Psoas muscle (tissue), 8 donors: Measurements from ENCODE around the gene ADGRD1. TPM values are rescaled to one million over a fixed set of nuclear protein-coding genes. Genes with fewer than 3 reads are reported as not detected.

Experiments
- ATAC-seq, 4 donors: fragments of 200-7000 bp; cut with Tn5 transposase; one replicate each; pipeline ENCODE4 v1.9.1; 2020; ENCODE audit warnings: moderate library complexity in 3 of 4, mild to moderate bottlenecking in 2 of 4
- DNase-seq, 2 donors: peaks; one replicate each; pipeline ENCODE4 v3.0.0-alpha.2; 2020
- H3K27ac ChIP-seq: fragments of 200-600 bp; one replicate; pipeline ENCODE4 v1.8.0; 2022
- H3K27me3 ChIP-seq, 3 donors: fragments of 200-600 bp in 1 of 3; one replicate each; pipeline versions ENCODE4 v1.6.1 to v1.8.0; 2013 to 2022; ENCODE audit warnings: low read length in 2 of 3, mild to moderate bottlenecking in 2 of 3, moderate library complexity in 1 of 3; ENCODE audit not compliant: insufficient read depth in 3 of 3
- H3K36me3 ChIP-seq, 2 donors: fragments of 200-600 bp in 1 of 2; one replicate each; pipeline versions ENCODE4 v1.6.1 to v1.8.0; 2013 to 2022; ENCODE audit warnings: low read depth in 1 of 2, mild to moderate bottlenecking in 1 of 2, moderate library complexity in 1 of 2; ENCODE audit not compliant: insufficient read depth in 1 of 2
- H3K4me1 ChIP-seq: fragments of 200-600 bp; one replicate; pipeline ENCODE4 v1.8.0; 2022
- H3K4me3 ChIP-seq: fragments of 200-600 bp; one replicate; pipeline ENCODE4 v1.8.0; 2022; ENCODE audit warnings: mild to moderate bottlenecking
- H3K9me3 ChIP-seq: fragments of 200-600 bp; one replicate; pipeline ENCODE4 v1.8.0; 2022
- CTCF ChIP-seq: fragments of 200-600 bp; IDR thresholded peaks from one replicate; pipeline ENCODE4 v1.8.0; 2022; ENCODE audit warnings: antibody characterized with exemption
- WGBS, 3 donors: extraction: QIAGEN DNeasy Blood & Tissue Kit; methylation state at CpG; one replicate each; pipeline versions ENCODE4 v1.1.6 to v1.1.7; 2013; 5-methylcytosine and 5-hydroxymethylcytosine counted together
- intact Hi-C, 2 donors: fragments of 100-400 bp; cut with DNase I; formaldehyde crosslinking; loops; one replicate each; pipeline versions ENCODE4 v1.11.0 to v1.14.2; 2022
- polyA plus RNA-seq, 3 donors: library from polyadenylated mRNA; stranded (reverse); fragments of 200-250 nt; gene quantifications; one replicate each; pipeline ENCODE4 v1.2.3, GENCODE V29; 2013
- total RNA-seq, 4 donors: library from RNA; stranded (reverse); fragmentation: NEBNext Ultra II Directional in 2 of 4; extraction: Animal tissue kit (Norgen Biotek cat#: 25700) in 2 of 4; gene quantifications; one replicate each; pipeline versions ENCODE4 v1.2.1 to v1.2.4, GENCODE V29; 2021 to 2023
- donor health status: healthy with polysubstance abuse.
- donor health status: DM: no; HTN: no; CAD: no; lungs with moderate emphysema.
- donor health status: Bipolar disorder and iron deficiency.
- donor health status: healthy.
- donor health status: DM: yes; HTN: yes; CAD: no.
- donor health status: DM: no; HTN: no; CAD: no.
- donor health status: DM: no; HTN: no; CAD: no.
- donor health status: DM: yes; HTN: yes; CAD: no.

ADGRD1 gene
- total and polyA plus RNA-seq, 7 donors, result 2.1 to 11.6 (median 3.6) TPM

DNA sequence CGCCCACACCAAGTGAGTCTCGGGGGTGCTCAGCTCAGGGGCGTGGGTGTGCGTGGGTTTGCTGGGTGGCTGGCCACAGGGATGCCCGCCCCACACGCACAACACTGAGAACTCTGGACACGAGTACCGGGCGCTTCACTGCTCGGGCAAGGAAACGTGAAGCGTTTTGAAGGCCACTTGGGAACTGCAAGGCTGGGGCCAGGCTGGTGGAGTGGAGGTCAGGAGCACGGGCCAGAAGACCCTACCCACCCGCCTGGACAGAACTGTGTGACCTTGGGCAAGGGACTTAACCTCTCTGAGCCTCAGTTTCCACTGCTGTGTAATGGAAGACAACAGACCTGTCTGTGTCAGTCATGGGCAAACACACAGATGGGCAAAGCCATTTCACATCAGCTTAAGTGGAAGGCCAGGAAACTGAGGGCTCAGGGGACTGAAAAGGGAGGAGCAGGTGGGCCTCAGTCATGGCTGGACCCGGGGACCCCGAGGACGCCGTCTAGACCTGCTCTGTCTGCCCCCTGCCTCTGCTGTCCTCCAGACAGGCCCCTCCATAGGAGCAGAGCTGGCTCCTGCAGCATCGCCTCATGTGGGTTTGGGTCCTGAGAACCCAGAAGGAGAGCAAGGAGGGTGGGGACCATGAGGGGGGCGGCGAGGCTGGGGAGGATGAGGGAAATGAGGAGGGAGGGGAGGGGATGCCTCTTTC lies 52.5 kb downstream of the ADGRD1 start:
- no peak for DNase-seq
- no peak for TF ChIP-seq CTCF
- Histone ChIP-seq H3K27me3 (no peaks in the 10 kb centered on the region), H3K27ac (no peak overlapping the region), H3K4me1 (peaks cover 16% of the 10 kb centered on the region), H3K36me3 (no peaks in the 10 kb centered on the region), H3K9me3 (no peaks in the 10 kb centered on the region), H3K4me3 (no peak overlapping the region)
- intact Hi-C loops, result no loop called here
- 84 to 85% (median 84%) methylated on average over 21 of the region's 21 CpGs for WGBS, 3 donors
- no peak for ATAC-seq

- ATAC-seq (peak; percentile 23 to 69 (median 56)), DNase-seq (peak; percentile 39 to 69)
- no peaks in the 10 kb centered on the region for H3K9me3 ChIP-seq
- WGBS, 3 donors, result 22 to 29% (median 29%) methylated on average over 19 to 20 of the region's 20 CpGs
- intact Hi-C loops, result no loop called here
- TF ChIP-seq CTCF, result no peak
- H3K27me3 ChIP-seq, result no peaks in the 10 kb centered on the region
- no peaks in the 10 kb centered on the region for H3K36me3 ChIP-seq
- no peak overlapping the region for H3K27ac ChIP-seq
- no peak overlapping the region for H3K4me3 ChIP-seq
- peaks cover 16% of the 10 kb centered on the region for H3K4me1 ChIP-seq
Observed at GRCh38 chr12:131007031-131007739, 53.5 kb downstream of the ADGRD1 start.

DNA sequence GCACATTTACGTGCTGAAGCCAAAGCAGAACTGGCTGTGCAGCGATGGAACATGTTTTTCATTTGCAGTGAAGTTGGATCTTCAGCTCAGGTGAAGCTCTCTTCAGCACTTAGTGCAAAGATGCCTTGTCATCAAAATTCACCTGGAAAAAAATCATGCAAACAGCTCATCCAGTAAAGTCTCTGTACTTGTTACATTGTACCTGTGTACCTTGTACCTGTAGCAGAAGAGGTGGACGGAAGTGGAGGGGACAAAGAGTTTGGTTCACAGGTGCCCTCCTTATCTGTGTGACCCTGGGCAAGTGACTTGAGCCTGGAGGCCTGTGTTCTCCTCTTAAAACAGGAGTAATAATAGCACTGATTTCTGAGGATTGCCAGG lies 54.0 kb downstream of the ADGRD1 start:
- no peak for TF ChIP-seq CTCF
- Histone ChIP-seq H3K36me3 (no peaks in the 10 kb centered on the region), H3K9me3 (no peaks in the 10 kb centered on the region), H3K27me3 (no peaks in the 10 kb centered on the region), H3K4me1 (peaks cover 12% of the 10 kb centered on the region), H3K27ac (no peak overlapping the region), H3K4me3 (no peak overlapping the region)
- DNase-seq (no peak), ATAC-seq (no peak)
- intact Hi-C loops, result no loop called here
- WGBS, 3 donors, result 45 to 67% (median 49%) methylated on average over 3 of the region's 3 CpGs

DNA sequence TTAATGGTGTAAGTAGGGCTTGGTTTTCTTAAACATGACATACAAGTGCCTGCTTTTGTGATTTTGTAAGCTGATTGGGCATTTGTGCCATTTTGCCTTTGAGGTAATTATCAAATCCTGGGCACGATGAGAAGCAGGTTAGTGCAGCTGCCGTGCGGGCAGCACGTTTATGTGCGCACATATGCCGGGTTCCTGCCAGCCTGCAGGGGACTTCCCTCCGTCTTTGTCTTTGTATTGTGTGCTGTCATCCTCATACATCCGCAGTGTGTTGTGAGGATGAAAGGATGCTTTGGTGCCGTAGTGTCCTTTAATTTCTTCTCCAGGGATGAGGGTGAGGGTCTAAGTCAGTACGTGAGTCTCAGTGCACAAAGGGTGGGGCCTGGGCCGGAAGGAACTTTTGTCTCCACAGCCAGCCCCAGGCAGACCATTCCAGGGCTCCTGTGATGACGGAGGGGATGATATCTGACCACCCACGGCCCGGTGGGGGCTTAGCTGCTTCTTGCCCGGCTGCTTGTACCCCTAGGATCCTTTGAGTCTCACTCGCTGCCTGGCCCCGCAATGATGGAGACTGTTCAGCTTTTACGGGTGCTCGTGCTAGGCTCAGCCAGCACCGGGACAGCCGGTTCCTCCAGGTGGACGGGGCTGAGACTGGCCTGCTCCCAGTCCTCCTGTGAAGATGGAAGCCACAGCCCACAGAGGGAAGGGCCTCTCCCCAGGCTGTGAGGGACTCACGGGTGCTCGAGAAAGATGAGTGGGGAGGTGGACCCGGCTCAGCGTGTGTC lies 54.6 kb downstream of the ADGRD1 start:
- WGBS, 3 donors, result 82 to 84% (median 84%) methylated on average over 26 of the region's 26 CpGs
- H3K4me3 ChIP-seq, result no peak overlapping the region
- H3K36me3 ChIP-seq, result no peaks in the 10 kb centered on the region
- no peaks in the 10 kb centered on the region for H3K9me3 ChIP-seq
- intact Hi-C loops, result no loop called here
- no peaks in the 10 kb centered on the region for H3K27me3 ChIP-seq
- no peak overlapping the region for H3K27ac ChIP-seq
- H3K4me1 ChIP-seq, result peaks cover 7% of the 10 kb centered on the region
- ATAC-seq, result no peak
- DNase-seq, result no peak
- TF ChIP-seq CTCF, result no peak
